Mesothelial cell of epicardium (in vitro differentiated cells): ENCODE results near the gene VIPAS39. TPM values are rescaled to one million over a fixed set of nuclear protein-coding genes. Genes with fewer than 3 reads are reported as not detected.

Experiments used
- DNase-seq, 2 experiments: peaks; one replicate each; pipeline ENCODE4 v3.0.0; 2021; ENCODE audit warnings: low spot score in 2 of 2; ENCODE audit not compliant: unreplicated experiment in 2 of 2
- H3K27ac Mint-ChIP-seq: 2 replicates; pipeline ENCODE4 v1.8.0; 2021; ENCODE audit warnings: mixed read lengths
- H3K27me3 Mint-ChIP-seq: 2 replicates; pipeline ENCODE4 v1.8.0; 2021; ENCODE audit warnings: low read depth, mixed read lengths
- H3K36me3 Mint-ChIP-seq: 2 replicates; pipeline ENCODE4 v1.8.0; 2021; ENCODE audit warnings: mixed read lengths
- H3K4me1 Mint-ChIP-seq: 2 replicates; pipeline ENCODE4 v1.8.0; 2021; ENCODE audit warnings: mixed read lengths
- H3K4me3 Mint-ChIP-seq: 2 replicates; pipeline ENCODE4 v1.8.0; 2021; ENCODE audit warnings: mild to moderate bottlenecking, moderate library complexity, mixed read lengths
- H3K9me3 Mint-ChIP-seq: 2 replicates; pipeline ENCODE4 v1.8.0; 2021; ENCODE audit warnings: mixed read lengths
- CTCF ChIP-seq: fragments of 200-600 bp; sonication (generic); IDR thresholded peaks from one replicate; pipeline ENCODE4 v1.5.0; 2021; ENCODE audit warnings: antibody characterized with exemption; ENCODE audit not compliant: unreplicated experiment
- total RNA-seq: library from RNA; stranded (reverse); gene quantifications from 3 replicates; pipeline ENCODE4 v1.2.1, GENCODE V29; 2021

Gene VIPAS39
- total RNA-seq, 1 donor from 2014 or later: 25.8 TPM

GRCh38 chr14:77478029-77478428, 20.6 kb upstream of the VIPAS39 start:
- no peak overlapping the region for H3K4me3 Mint-ChIP-seq
- H3K36me3 Mint-ChIP-seq: no peaks in the 10 kb centered on the region
- no peak overlapping the region for H3K27ac Mint-ChIP-seq
- H3K9me3 Mint-ChIP-seq: no peaks in the 10 kb centered on the region
- no peak for DNase-seq
- TF ChIP-seq CTCF: no peak
- H3K27me3 Mint-ChIP-seq: no peaks in the 10 kb centered on the region
- H3K4me1 Mint-ChIP-seq: no peaks in the 10 kb centered on the region

- H3K4me3 Mint-ChIP-seq: no peak overlapping the region
- no peaks in the 10 kb centered on the region for H3K27me3 Mint-ChIP-seq
- no peaks in the 10 kb centered on the region for H3K9me3 Mint-ChIP-seq
These were observed 18.2 kb upstream of the VIPAS39 start for GRCh38 chr14:77475432-77476115.

GRCh38 chr14:77474479-77475177, 17.2 kb upstream of the VIPAS39 start:
- H3K27ac Mint-ChIP-seq: no peak overlapping the region

More at GRCh38 chr14:77475432-77476115, 18.2 kb upstream of the VIPAS39 start:
- Mint-ChIP-seq H3K4me1 (no peaks in the 10 kb centered on the region), H3K27ac (no peak overlapping the region), H3K36me3 (no peaks in the 10 kb centered on the region)
- no peak for TF ChIP-seq CTCF
- no peak for DNase-seq

DNA sequence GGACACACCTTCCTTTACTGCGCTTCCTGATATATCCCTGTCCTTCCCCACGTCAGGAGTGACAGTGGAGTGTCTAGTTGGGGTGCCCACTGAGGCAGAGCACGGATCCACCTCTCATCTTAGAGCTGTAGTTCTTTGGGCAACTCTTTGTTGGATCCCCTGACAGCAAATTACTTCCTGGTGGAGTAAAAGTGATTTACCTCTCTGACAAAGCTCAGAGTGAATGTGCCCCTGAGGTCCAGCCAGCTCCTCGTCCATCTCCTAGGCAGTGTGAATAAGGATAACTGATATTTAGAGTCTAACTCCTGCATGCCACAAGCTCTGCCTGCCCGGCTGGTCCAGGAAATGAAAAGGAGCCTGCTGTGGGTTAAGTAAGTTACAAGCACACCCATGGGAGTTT, 16.5 kb upstream of the VIPAS39 start:
- no peak for DNase-seq
- no peak for TF ChIP-seq CTCF
- Mint-ChIP-seq H3K27ac (no peak overlapping the region), H3K9me3 (no peaks in the 10 kb centered on the region), H3K4me3 (no peak overlapping the region), H3K4me1 (no peaks in the 10 kb centered on the region), H3K27me3 (no peaks in the 10 kb centered on the region), H3K36me3 (peaks cover 5% of the 10 kb centered on the region)

More at GRCh38 chr14:77474479-77475177, 17.2 kb upstream of the VIPAS39 start:
- no peak for TF ChIP-seq CTCF
- no peaks in the 10 kb centered on the region for H3K4me1 Mint-ChIP-seq
- no peaks in the 10 kb centered on the region for H3K27me3 Mint-ChIP-seq
- no peak overlapping the region for H3K4me3 Mint-ChIP-seq
- DNase-seq: no peak
- H3K9me3 Mint-ChIP-seq: no peaks in the 10 kb centered on the region
- no peaks in the 10 kb centered on the region for H3K36me3 Mint-ChIP-seq

GRCh38 chr14:77470224-77470870, 12.9 kb upstream of the VIPAS39 start:
- peaks cover 19% of the 10 kb centered on the region for H3K36me3 Mint-ChIP-seq
- DNase-seq: no peak
- H3K27me3 Mint-ChIP-seq: no peaks in the 10 kb centered on the region
- no peaks in the 10 kb centered on the region for H3K4me1 Mint-ChIP-seq
- no peak overlapping the region for H3K4me3 Mint-ChIP-seq
- no peaks in the 10 kb centered on the region for H3K9me3 Mint-ChIP-seq
- H3K27ac Mint-ChIP-seq: no peak overlapping the region
- no peak for TF ChIP-seq CTCF
